CD14-positive monocyte (primary cell): ENCODE data around the gene GRIA3. TPM values are rescaled to one million over a fixed set of nuclear protein-coding genes. Genes with fewer than 3 reads are reported as not detected.

Experiments used
- DNase-seq, 3 donors: peaks; one replicate each; pipeline ENCODE4 v3.0.0-alpha.2; 2011 to 2022
- H2AFZ ChIP-seq: 2 replicates; pipeline ENCODE4 v1.6.0; 2012; ENCODE audit warnings: mild to moderate bottlenecking, low read depth, low read length, inconsistent platforms; ENCODE audit not compliant: insufficient read depth, poor library complexity, severe bottlenecking
- H3K27ac ChIP-seq, 2 donors: 1 replicate in 1 of 2; 2 replicates in 1 of 2; pipeline ENCODE4 v1.5.1; 2012 to 2013; ENCODE audit warnings: low read length in 2 of 2, control low read depth in 1 of 2, inconsistent platforms in 1 of 2, low read depth in 1 of 2, mild to moderate bottlenecking in 1 of 2
- H3K27me3 ChIP-seq, 2 donors: one replicate each; pipeline versions ENCODE4 v1.6.0 to v1.6.1; 2011 to 2013; ENCODE audit warnings: low read length in 2 of 2; ENCODE audit not compliant: control insufficient read depth in 2 of 2, insufficient read depth in 2 of 2
- H3K36me3 ChIP-seq, 2 donors: replicated peaks in 1 of 2; 1 replicate in 1 of 2; 2 replicates in 1 of 2; pipeline versions ENCODE4 v1.5.1 to v1.6.1; 2012 to 2013; ENCODE audit warnings: low read length in 2 of 2, control low read depth in 1 of 2, inconsistent platforms in 1 of 2, mild to moderate bottlenecking in 1 of 2; ENCODE audit not compliant: insufficient read depth in 2 of 2, control insufficient read depth in 1 of 2
- H3K4me1 ChIP-seq, 2 donors: 1 replicate in 1 of 2; 2 replicates in 1 of 2; pipeline versions ENCODE4 v1.5.1 to v1.6.1; 2012 to 2013; ENCODE audit warnings: low read length in 2 of 2, control low read depth in 1 of 2, inconsistent platforms in 1 of 2, mild to moderate bottlenecking in 1 of 2, moderate library complexity in 1 of 2; ENCODE audit not compliant: insufficient read depth in 2 of 2, control insufficient read depth in 1 of 2
- H3K4me2 ChIP-seq: replicated peaks from 2 replicates; pipeline ENCODE3; 2012; ENCODE audit warnings: low read length, moderate library complexity, mild to moderate bottlenecking; ENCODE audit not compliant: poor library complexity, severe bottlenecking; ENCODE audit errors: extremely low read depth
- H3K4me3 ChIP-seq, 3 experiments: fragments of 200-600 bp in 1 of 3; sonication (generic) in 1 of 3; replicated peaks in 1 of 3; 1 replicate in 2 of 3; 2 replicates in 1 of 3; pipeline ENCODE4 v1.5.1; 2011 to 2013; ENCODE audit warnings: low read length in 3 of 3, mild to moderate bottlenecking in 3 of 3, control low read depth in 2 of 3, low read depth in 2 of 3, inconsistent platforms in 1 of 3, moderate library complexity in 1 of 3
- H3K79me2 ChIP-seq: 2 replicates; pipeline ENCODE4 v1.6.0; 2012; ENCODE audit warnings: mild to moderate bottlenecking, control low read depth, inconsistent platforms, low read length, moderate library complexity; ENCODE audit not compliant: insufficient read depth
- H3K9ac ChIP-seq: 2 replicates; pipeline ENCODE4 v1.6.0; 2017; ENCODE audit warnings: low read length, mild to moderate bottlenecking; ENCODE audit not compliant: insufficient read depth, poor library complexity, severe bottlenecking
- H3K9me3 ChIP-seq, 2 donors: replicated peaks in 1 of 2; 1 replicate in 1 of 2; 2 replicates in 1 of 2; pipeline versions ENCODE4 v1.5.1 to v1.6.1; 2012 to 2013; ENCODE audit warnings: low read length in 2 of 2, control low read depth in 1 of 2; ENCODE audit not compliant: control insufficient read depth in 1 of 2, insufficient read depth in 1 of 2
- H4K20me1 ChIP-seq: 2 replicates; pipeline ENCODE4 v1.6.0; 2012; ENCODE audit warnings: mild to moderate bottlenecking, low read length, control low read depth, moderate library complexity; ENCODE audit not compliant: insufficient read depth
- H3K27ac Mint-ChIP-seq, 7 donors: one replicate each; pipeline ENCODE4 v1.8.0; 2020; ENCODE audit warnings: mild to moderate bottlenecking in 7 of 7, mixed read lengths in 7 of 7, moderate library complexity in 6 of 7, inconsistent platforms in 2 of 7
- H3K27me3 Mint-ChIP-seq, 3 donors: one replicate each; pipeline ENCODE4 v1.8.0; 2021 to 2022; ENCODE audit warnings: low read depth in 3 of 3, mild to moderate bottlenecking in 3 of 3, mixed read lengths in 3 of 3, moderate library complexity in 3 of 3, inconsistent platforms in 1 of 3
- H3K36me3 Mint-ChIP-seq, 2 donors: one replicate each; pipeline ENCODE4 v1.8.0; 2020; ENCODE audit warnings: mixed read lengths in 2 of 2, inconsistent platforms in 1 of 2, mild to moderate bottlenecking in 1 of 2
- H3K4me1 Mint-ChIP-seq: one replicate; pipeline ENCODE4 v1.8.0; 2020; ENCODE audit warnings: mild to moderate bottlenecking, mixed read lengths
- H3K4me3 Mint-ChIP-seq, 2 donors: one replicate each; pipeline ENCODE4 v1.8.0; 2020; ENCODE audit warnings: mild to moderate bottlenecking in 2 of 2, mixed read lengths in 2 of 2, moderate library complexity in 1 of 2
- H3K9me3 Mint-ChIP-seq, 7 donors: one replicate each; pipeline ENCODE4 v1.8.0; 2020 to 2022; ENCODE audit warnings: mixed read lengths in 7 of 7, mild to moderate bottlenecking in 6 of 7, moderate library complexity in 6 of 7, inconsistent platforms in 2 of 7
- CTCF ChIP-seq: fragments of 200-600 bp; IDR thresholded peaks from one replicate; pipeline ENCODE4 v1.8.0; 2022; ENCODE audit warnings: antibody characterized with exemption, mild to moderate bottlenecking
- WGBS: methylation state at CpG from one replicate; pipeline ENCODE4 v1.1.5; 2013; ENCODE audit warnings: missing lambda C conversion rate; ENCODE audit not compliant: insufficient coverage; 5-methylcytosine and 5-hydroxymethylcytosine counted together
- intact Hi-C, 2 donors: fragments of 100-400 bp; cut with micrococcal nuclease; formaldehyde crosslinking; loops; one replicate each; pipeline versions ENCODE4 v1.15.0 to v1.15.1; 2023
- polyA plus RNA-seq, 3 donors: library from polyadenylated mRNA; depleted of rRNA in 1 of 3; unstranded in 2 of 3; stranded (reverse) in 1 of 3; fragments of 300-500 nt in 2 of 3; fragments of >200 nt in 1 of 3; fragmentation: Illumina TruSeq in 2 of 3; gene quantifications; 1 replicate in 2 of 3; 2 replicates in 1 of 3; pipeline ENCODE4 v1.2.3, GENCODE V29; 2012 to 2021

GRIA3 gene
- polyA plus RNA-seq, 3 donors = not detected

GRCh38 chrX:123263270-123263669 is 79.2 kb downstream of the GRIA3 start:
- Histone ChIP-seq H3K9me3 (no peaks in the 10 kb centered on the region), H2AFZ (no peak overlapping the region), H3K27ac (no peak overlapping the region), H3K4me1 (no peaks in the 10 kb centered on the region), H4K20me1 (no peaks in the 10 kb centered on the region), H3K4me2 (no peak overlapping the region), H3K79me2 (no peaks in the 10 kb centered on the region), H3K36me3 (no peaks in the 10 kb centered on the region), H3K27me3 (no peaks in the 10 kb centered on the region), H3K9ac (no peak overlapping the region), H3K4me3 (no peak overlapping the region)
- no peak overlapping the region for H3K4me3 Mint-ChIP-seq
- no peaks in the 10 kb centered on the region for H3K27me3 Mint-ChIP-seq
- H3K9me3 Mint-ChIP-seq = peaks cover 0 to 5% (median 2%) of the 10 kb centered on the region in 7 donors
- no peak for DNase-seq
- no peaks in the 10 kb centered on the region for H3K4me1 Mint-ChIP-seq
- intact Hi-C loops = no loop called here
- WGBS = 83% methylated on average over 1 of the region's 8 CpGs
- H3K27ac Mint-ChIP-seq = no peak overlapping the region
- H3K36me3 Mint-ChIP-seq = no peaks in the 10 kb centered on the region
- TF ChIP-seq CTCF = no peak

- Histone ChIP-seq H3K27me3 (no peaks in the 10 kb centered on the region), H2AFZ (no peak overlapping the region), H3K9ac (no peak overlapping the region), H3K36me3 (no peaks in the 10 kb centered on the region), H3K79me2 (no peaks in the 10 kb centered on the region), H3K4me2 (no peak overlapping the region), H3K4me1 (no peaks in the 10 kb centered on the region), H3K9me3 (no peaks in the 10 kb centered on the region), H3K27ac (no peak overlapping the region), H3K4me3 (no peak overlapping the region), H4K20me1 (no peaks in the 10 kb centered on the region)
- H3K4me1 Mint-ChIP-seq = no peaks in the 10 kb centered on the region
- WGBS = no CpG with 5 or more reads among the region's 1 CpG
- H3K4me3 Mint-ChIP-seq = no peak overlapping the region
- H3K36me3 Mint-ChIP-seq = no peaks in the 10 kb centered on the region
- intact Hi-C loops = no loop called here
- no peak overlapping the region for H3K27ac Mint-ChIP-seq
- H3K27me3 Mint-ChIP-seq = no peaks in the 10 kb centered on the region
- DNase-seq = no peak
- no peak for TF ChIP-seq CTCF
- peaks cover 0 to 5% (median 2%) of the 10 kb centered on the region in 7 donors for H3K9me3 Mint-ChIP-seq
Observed at GRCh38 chrX:123263747-123264146, 79.7 kb downstream of the GRIA3 start.
